IPS-NIHi7 (cell line): ENCODE data around the gene CDC25B.
A peak's percentile ranks its signal among the peaks of the same experiment; 100 is the strongest.

Experiments used
- DNase-seq: peaks from one replicate; pipeline ENCODE4 v3.0.0; 2012; ENCODE audit warnings: mixed read lengths; ENCODE audit errors: extremely low spot score

CDC25B gene

GRCh38 chr20:3803854-3804253, 7.7 kb downstream of the CDC25B start:
- no peak for DNase-seq

DNA sequence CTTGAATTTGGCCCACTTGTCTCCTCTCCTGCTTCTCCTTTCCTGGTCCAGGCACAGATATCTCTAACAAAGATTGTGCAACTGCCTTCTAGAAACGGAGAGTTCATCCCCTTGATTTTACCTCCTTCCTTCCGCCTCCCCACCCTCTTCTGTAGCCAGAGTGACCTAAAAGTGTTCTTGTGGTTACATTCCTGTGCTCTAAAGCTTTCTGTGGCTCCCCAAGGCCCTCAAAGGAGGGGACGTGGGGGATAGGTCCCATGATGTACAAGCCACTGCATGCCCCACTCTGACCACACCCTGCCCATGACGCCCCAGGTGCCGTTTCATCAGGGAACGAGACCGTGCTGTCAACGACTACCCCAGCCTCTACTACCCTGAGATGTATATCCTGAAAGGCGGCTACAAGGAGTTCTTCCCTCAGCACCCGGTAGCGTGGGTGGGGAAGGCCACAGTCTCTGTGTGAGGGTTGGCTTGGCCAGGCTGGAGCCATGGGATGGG, 8.2 kb downstream of the CDC25B start:
- no peak for DNase-seq

DNA sequence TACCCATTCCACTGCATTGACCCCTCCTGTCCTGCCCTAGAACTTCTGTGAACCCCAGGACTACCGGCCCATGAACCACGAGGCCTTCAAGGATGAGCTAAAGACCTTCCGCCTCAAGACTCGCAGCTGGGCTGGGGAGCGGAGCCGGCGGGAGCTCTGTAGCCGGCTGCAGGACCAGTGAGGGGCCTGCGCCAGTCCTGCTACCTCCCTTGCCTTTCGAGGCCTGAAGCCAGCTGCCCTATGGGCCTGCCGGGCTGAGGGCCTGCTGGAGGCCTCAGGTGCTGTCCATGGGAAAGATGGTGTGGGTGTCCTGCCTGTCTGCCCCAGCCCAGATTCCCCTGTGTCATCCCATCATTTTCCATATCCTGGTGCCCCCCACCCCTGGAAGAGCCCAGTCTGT, 8.7 kb downstream of the CDC25B start:
- no peak for DNase-seq

GRCh38 chr20:3808544-3808943, 12.4 kb downstream of the CDC25B start:
- DNase-seq: no peak

GRCh38 chr20:3811467-3812258, 15.6 kb downstream of the CDC25B start:
- DNase-seq: no peak

DNA sequence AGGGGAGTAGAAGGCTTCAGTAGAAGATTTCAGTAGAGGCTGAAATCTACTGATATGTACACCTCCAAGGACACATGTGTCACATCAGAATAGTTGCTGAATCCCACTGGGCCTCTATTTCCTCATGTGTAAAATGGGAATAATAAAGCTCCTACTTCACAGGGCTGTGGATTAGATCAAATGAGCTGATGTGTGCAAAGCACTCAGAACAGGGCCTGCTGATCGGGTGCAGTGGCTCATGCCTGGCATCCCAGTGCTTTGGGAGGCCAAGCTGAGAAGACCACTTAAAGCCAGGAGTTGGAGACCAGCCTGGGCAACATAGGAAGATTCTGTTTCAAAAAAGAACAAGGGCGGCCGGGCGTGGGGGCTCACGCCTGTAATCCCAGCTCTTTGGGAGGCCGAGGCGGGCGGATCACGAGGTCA, 16.2 kb downstream of the CDC25B start:
- DNase-seq: no peak

GRCh38 chr20:3812975-3813847, 17.1 kb downstream of the CDC25B start:
- DNase-seq: no peak

GRCh38 chr20:3813848-3814581, 17.9 kb downstream of the CDC25B start:
- no peak for DNase-seq

- DNase-seq: no peak
These were observed 18.9 kb downstream of the CDC25B start for GRCh38 chr20:3814928-3815495.

DNA sequence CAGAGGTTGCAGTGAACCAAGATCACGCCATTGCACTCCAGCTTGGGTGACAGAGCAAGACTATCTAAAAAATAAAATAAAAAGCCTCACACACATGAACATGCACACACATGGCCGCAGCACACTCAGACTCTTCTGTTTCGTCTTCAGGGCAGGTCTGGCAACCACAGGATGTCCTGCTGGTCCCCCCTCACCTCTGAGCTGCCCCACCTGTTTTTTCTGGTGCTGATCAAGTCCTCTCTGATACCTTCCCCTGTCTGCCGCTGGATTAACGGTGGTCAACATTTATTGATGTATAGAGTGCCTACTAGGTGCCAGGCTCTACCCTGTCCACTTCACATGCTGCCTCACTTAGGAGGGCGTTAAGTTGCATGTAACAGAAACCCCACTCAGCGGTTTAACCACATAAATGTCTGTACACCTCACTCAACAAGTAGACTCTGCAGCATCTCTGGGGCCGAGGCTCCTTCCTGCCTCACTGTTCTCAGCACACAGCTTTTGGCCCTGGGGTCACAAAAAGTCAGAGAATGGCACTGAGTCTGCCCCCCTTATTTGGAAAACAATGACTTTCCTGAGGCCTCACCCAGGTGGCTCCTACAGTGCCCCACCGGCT, 19.7 kb downstream of the CDC25B start:
- no peak for DNase-seq

- peak; percentile 63 for DNase-seq
These were observed 22.3 kb downstream of the CDC25B start for GRCh38 chr20:3818155-3819151.

DNA sequence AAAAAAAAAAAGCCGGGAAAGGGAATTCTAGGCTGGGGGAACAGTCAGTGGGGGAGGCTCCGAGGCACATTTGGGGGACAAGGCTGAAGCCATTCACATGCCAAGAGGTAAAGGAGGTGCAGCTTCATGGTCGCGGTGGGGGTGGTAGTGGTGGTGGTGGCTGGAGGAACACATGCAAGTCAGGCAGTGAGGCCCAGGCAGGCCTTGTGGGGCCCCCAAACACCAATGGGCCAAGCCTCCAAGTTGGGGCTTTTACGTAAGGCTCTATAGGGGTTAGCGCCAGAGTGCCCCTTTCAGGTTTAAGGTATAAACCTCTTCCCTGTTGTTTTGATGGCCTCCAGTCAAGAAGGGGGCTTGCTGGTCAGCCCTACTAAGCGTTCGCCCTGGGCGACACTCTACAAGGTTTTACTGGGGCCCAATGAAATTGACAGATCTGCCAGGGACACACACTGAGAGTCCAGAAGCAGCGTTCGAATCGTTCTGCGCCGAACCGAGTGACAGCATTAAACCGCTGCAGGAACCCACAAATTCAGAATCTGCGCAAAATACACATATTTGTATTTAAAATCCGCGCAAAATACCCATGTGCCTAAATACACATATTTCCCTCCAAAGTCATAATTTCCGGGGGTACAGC, 23.4 kb downstream of the CDC25B start:
- DNase-seq: no peak

DNA sequence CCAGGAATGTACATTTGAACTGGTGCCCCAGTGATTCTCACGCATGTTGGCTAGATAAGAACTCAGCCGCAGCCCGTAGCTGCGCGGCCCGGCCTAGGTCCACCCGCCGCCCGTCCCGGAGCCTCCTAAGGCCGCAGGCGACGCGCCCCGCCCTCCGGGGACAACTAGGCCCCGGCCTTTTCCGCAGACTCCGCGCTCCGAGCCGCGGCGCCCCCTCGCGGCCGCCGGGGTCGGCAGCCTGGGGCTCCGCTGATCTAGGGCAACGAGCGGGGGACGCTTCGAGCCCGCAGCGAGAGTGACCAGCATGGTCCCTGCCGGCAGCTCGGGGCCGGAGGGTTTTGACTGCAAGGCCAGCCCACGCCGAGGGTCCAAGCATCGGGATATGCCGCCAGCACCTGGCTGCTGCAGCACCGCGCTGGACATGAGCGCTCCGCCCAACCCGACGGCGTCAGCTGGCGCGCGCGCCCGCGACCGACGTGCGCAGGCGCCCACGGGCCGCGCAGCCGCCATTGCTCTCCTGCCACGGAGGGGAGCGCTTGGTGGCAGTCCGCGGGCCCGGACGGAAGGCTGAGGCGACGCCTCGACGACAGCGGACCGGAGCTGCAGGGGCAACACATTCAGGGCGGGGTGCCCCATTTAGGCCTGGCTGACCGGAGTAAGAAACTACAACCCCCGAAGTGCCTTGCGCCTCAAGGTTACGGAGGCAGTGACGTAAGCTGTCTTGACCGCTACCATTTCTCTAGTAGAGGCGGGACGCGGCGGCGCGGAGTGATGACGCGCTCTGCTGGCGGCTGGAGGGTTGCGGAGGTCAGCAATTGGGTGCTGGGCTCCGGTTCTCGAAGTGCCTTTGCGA, 24.2 kb downstream of the CDC25B start, which contains the start of gene AP5S1:
Gene AP5S1 (plus strand): TSS at position 500 of the 853 bp plus-strand sequence. CDS start 1,571 bp downstream, outside the sequence.
- peak; percentile 91 for DNase-seq

GRCh38 chr20:3820901-3821727, 25.0 kb downstream of the CDC25B start:
- DNase-seq: no peak

DNA sequence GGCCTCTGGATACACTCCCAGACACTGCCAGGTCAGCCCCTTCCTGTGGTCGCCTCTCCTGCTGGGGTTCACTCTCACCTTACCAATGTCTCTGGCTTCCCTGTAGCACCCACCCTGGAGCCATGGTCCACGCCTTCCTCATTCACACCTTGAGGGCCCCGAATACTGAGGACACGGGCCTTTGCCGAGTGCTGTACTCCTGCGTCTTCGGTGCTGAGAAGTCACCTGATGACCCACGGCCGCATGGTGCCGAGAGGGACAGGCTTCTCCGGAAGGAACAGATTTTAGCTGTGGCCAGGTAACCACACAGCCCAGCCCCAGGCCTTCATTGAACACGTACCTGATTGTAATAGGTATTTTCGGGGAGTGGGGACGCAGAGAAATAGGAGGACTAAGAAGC, 25.9 kb downstream of the CDC25B start:
- DNase-seq: no peak

- DNase-seq: no peak
These were observed 27.8 kb downstream of the CDC25B start for GRCh38 chr20:3823881-3824280.

DNA sequence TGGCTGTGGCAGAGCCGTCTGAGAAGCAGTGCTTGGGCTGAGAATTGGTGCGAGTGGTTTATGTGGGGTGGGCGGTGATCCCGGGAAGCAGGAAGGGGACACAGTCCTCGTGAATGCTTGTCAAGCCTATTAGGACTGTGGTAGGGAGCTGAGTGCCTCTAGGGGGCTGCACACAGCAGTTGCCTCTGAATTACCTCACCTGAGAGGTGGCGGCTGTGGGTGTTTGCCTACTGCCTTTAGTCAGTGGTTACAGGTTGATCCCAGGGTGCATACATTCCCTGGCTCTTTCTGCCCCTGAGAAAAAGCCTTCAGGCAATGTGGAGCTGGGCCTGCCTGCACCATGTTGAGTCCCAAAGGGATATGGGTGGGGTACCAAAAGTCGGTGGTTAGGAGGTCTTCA, 29.4 kb downstream of the CDC25B start:
- peak; percentile 52 for DNase-seq
